NOMO-1 treated with dmso at 0.1 percent for 144 hours (cell line): Measurements from ENCODE around the gene ONECUT1.
"Not testable (repeated sequence)": the region's sequence is repeated elsewhere in the genome, so short reads cannot be mapped to it uniquely, and the experiment has no call there.

ENCODE experiments used
- DNase-seq: peaks from one replicate; lab custom pipeline; 2025; ENCODE audit not compliant: unreplicated experiment; lab: John Stamatoyannopoulos, UW

ONECUT1 gene

DNA sequence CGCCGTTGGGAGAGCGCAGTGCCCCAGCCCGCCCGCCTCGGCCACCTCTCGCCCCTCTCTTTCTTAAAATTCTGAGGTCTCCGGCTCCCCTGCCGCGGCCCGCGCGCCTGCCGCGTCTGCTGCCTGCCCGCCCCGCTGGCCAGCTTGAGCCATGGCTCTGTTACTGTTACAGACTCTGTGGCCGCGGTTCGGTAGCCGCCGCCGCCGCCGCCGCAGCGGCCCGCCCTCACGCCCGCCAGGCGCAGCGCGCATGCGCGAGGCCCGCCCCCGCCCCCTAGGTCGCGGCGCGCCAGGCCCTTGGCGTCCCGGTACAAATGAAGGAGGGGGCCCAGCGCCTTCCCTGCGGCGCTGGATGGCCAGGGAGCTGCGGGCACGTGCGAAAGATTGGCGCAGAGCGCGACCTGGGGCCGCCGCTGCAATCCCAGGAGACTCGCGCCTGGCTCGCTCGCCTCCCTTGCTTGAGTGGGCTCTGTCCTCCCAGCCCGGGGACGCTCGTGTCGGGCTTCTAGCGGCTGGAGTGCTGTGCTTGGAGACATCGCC, at the start of gene ONECUT1:
ONECUT1 (minus strand) TSS at position 168 of the 540 bp plus-strand sequence. CDS start 452 bp downstream, outside the sequence.
- DNase-seq: no peak

- DNase-seq: no peak
Observed at GRCh38 chr15:52834379-52834778, 44.2 kb upstream of the ONECUT1 start.

DNA sequence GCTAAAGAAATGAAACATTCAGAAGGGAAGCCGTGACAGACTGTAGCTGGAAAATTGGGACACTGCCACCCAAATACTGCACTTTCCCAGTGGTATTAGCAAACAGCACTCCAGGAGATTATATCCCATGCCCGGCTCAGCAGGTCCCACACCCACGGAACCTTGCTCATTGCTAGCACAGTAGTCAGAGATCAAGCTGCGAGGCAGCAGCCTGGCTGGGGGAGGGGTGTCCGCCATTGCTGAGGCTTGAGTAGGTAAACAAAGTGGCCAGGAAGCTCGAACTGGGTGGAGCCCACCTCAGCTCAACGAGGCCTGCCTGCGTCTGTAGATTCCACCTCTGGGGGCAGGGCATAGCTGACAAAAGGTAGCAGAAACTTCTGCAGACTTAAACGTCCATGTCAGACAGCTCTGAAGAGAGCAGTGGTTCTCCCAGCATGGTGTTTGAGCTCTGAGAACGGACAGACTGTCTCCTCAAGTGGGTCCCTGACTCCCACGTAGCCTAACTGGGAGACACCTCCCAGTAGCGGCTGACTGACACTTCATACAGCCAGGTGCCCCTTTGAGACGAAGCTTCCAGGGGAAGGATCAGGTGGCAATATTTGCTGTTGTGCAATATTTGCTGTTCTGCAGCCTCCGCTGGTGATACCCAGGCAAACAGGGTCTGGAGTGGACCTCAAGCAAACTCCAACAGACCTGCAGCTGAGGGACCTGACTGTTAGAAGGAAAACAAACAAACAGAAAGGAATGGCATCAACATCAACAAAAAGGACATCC, 34.2 kb upstream of the ONECUT1 start:
- not testable (repeated sequence) for DNase-seq

DNA sequence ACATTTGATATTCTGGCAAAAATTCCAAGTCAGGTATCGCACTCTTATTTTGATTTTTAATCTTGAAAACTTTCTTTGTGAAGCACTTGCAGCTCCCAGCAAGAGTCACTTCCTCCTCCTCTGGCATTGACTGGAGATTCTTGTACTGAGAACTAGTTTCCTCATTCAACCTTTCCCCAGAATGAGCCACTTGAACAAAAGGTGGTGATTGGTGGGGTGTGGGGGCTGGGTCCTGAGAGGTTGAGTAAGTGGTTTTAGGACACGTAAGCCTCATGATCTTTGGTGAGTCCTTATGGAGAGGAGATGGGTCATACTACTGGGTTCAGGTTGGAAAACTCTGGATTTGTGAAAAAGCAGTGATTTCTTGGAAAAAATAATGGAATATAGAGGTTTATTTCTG, 32.3 kb upstream of the ONECUT1 start:
- DNase-seq: no peak

DNA sequence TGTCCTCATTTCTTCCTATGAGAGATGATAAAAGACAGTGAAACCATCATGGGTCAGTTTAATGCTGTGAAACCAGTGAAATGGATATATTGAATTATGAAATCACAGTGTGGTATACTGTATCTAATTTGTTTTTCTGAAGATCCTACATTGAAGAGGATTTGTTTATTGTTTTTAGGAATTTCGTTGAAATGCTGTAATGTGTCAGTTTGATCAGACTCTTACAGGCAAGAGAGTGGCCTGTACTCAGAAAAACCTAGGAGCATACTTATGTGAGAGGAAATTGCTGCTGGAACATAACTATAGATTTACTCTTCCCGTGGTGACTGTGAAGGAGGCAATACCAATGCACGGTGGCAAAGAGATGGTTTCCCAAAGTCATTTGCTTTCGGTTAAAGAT, 29.1 kb upstream of the ONECUT1 start:
- DNase-seq: no peak

DNA sequence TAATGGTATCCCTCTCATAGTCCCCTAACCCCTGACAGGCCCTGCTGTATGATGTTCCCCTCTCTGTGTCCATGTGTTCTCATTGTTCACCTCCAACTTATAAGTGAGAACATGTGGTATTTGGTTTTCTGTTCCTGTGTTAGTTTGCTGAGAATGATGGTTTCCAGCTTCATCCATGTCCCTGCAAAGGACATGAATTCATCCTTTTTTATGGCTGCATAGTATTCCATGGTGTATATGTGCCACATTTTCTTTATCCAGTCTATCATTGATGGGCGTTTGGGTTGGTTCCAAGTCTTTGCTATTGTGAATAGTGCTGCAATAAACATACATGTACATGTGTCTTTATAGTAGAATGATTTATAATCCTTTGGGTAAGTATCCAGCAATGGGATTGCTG, 25.8 kb upstream of the ONECUT1 start:
- not testable (repeated sequence) for DNase-seq

- DNase-seq: no peak
Observed at GRCh38 chr15:52808996-52809395, 18.9 kb upstream of the ONECUT1 start.

GRCh38 chr15:52808441-52808840, 18.3 kb upstream of the ONECUT1 start:
- DNase-seq: no peak

DNA sequence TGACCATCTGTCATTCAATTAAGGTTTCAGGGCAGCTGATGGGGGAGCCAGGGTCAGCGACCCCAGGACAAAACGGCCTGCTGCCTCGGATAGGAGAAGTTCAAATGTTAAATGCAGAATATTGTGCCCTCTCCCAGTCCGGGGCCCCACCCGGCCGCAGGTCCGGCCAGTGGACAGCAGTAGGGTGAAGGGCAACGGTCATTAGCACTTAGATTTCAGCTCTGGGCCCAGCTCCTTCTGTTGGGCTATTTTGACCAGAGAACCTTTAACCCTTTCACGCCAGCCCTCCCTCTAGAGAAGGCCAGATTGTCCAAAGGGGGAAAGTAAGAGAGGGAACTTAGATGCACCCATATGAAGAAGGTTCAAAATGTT, 16.1 kb upstream of the ONECUT1 start:
- no peak for DNase-seq

GRCh38 chr15:52805351-52806283, 15.5 kb upstream of the ONECUT1 start:
- DNase-seq: no peak

GRCh38 chr15:52804526-52805081, 14.5 kb upstream of the ONECUT1 start:
- no peak for DNase-seq

GRCh38 chr15:52803467-52804306, 13.6 kb upstream of the ONECUT1 start:
- DNase-seq: no peak

DNA sequence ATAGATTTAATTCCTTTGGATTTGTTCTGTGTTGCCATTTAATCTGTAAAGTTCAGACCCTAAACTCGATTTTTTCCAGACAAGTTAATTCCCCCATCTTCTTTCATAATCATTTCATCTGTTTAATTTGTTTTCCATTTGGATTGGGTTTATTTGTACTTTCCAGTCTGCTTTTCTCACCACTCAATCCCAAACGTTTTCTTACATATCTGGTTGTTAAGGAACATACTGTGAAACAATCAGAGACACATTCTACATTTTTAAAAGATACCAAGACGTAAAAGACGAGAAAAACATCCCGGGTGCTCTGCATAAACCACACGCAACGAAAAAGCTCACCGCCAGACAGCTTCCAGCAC, 13.0 kb upstream of the ONECUT1 start:
- no peak for DNase-seq

DNA sequence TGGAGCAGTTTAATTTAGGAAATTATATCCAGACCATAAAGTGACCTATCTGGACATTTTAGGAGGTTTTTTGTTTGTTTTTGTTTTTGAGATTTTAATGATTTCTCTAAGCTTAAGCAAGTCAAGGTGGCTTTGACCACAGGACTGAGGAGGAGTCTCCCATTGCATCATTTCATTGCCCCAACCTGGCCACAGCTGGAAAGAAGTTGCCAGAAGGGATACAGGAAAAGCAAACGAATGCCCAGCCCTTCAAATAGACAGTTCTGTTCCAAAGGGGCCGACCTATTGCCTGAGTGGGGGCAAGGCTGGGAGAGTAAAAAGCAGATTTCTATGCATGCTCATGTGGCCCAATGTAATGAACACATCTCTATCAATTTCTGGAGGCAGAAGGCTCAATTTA, 12.0 kb upstream of the ONECUT1 start:
- no peak for DNase-seq

- DNase-seq: no peak
Observed at GRCh38 chr15:52801748-52802085, 11.6 kb upstream of the ONECUT1 start.

GRCh38 chr15:52800828-52801747, 11.0 kb upstream of the ONECUT1 start:
- DNase-seq: no peak

DNA sequence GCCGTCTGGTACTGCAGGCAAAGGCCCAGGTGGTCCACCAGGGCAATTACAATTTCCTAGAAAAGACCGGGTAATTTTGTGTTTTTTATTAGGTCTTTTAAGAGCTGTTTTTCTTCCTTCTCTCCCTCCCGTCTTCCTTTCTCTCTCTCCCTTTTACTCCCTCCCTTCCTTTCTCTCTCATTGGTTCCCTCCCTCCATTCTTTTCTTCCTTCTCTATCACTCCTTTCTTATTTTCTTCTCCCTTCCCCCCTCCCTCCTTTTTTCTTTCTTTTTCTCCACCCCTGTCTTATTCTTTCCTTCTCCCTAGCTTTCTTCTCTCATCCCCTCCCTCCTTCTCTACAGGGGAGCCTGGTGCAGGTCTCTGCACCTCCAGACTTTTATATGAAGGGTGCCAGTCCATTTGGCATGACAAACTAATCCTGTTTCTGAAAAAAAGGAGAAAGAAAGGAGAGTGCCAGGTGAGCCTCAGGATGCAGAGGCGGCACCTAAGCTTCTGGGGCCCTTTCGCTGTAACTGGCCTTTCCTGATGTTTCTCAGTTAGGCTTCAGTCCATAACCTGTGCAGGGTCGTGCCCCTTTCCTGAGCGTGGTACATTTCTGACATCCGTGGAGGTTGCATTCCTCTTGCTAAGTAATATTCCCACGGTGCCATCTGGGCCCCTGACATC, 9.1 kb upstream of the ONECUT1 start:
- DNase-seq: no peak

DNA sequence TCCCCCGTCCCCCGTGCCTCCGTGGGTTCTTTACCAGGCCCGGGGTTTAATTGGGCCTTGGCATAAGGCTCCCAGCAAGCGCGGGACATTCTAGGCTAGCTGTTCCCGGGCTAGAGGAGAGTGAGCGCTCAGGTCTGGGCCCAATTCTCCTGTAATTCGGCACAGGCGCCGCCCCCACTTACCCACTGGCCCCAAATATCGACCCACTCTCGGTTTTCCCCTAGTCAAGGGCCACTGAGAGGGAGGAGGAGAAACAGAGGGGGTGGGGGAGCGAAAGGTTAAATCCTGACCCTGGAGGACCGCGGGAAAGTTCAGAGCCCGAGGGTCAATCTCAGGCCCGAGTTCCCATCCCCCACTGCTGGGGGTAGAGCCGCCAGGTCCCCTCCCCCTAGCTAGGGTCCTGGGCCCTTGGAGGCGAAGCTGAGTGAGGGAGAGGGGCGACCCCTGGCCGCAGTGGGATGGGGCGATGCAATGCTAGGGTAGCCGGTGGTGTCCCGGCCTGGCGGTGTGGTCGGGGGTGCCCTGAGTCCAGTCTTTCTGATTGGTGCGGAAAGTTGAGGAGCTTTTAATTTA, 8.5 kb upstream of the ONECUT1 start:
- DNase-seq: no peak
